HepG2 (cell line): Measurements from ENCODE around the gene EXOC3L2. TPM values are rescaled to one million over a fixed set of nuclear protein-coding genes. Genes with fewer than 3 reads are reported as not detected.

Source experiments
- ATAC-seq: fragments of 200-7000 bp; cut with Tn5 transposase; 3 replicates; pipeline ENCODE4 v1.9.1; 2020; ENCODE audit warnings: mild to moderate bottlenecking, moderate library complexity
- BruUV-seq: library from RNA; stranded (reverse); fragments of 400-500 nt; replicated peaks from 2 replicates; lab custom pipeline; 2021; lab: Mats Ljungman, UMichigan
- CTCF ChIA-PET: fragments of 300-600 bp; formaldehyde crosslinking; extraction: SDS; loops from one replicate; lab custom pipeline; 2021; ENCODE audit warnings: low total read pairs, inconsistent platforms, low intra/inter-chr PET ratio; lab: Yijun Ruan, JAX
- POLR2A ChIA-PET: fragments of 350-600 bp; sonication (Branson Sonifier 250); formaldehyde crosslinking; loops from one replicate; lab custom pipeline; 2020; ENCODE audit warnings: antibody characterized with exemption, inconsistent platforms; lab: Yijun Ruan, JAX
- DNase-seq: peaks from one replicate; pipeline ENCODE4 v3.0.0-alpha.2; 2015; ENCODE audit warnings: low spot score
- FAIRE-seq: peaks from 3 replicates; lab custom pipeline; 2011; peaks lifted over from hg19 to GRCh38; lab: Jason Lieb, UNC
- H2AFZ ChIP-seq: one replicate; pipeline ENCODE4 v1.6.1; 2011; ENCODE audit warnings: low read length, inconsistent platforms
- H3K27ac ChIP-seq: fragments of 300-600 bp; 3 replicates; pipeline ENCODE4 v1.8.0; 2011; ENCODE audit warnings: mixed run types, mild to moderate bottlenecking, mixed read lengths, low read length, inconsistent platforms; ENCODE audit not compliant: insufficient read depth; ENCODE audit errors: extremely low read length
- H3K27me3 ChIP-seq, 2 experiments: fragments of 200-600 bp in 1 of 2; 2 replicates in 1 of 2; 3 replicates in 1 of 2; pipeline versions ENCODE4 v1.6.0 to v1.8.0; 2011; ENCODE audit warnings: low read length in 2 of 2, mild to moderate bottlenecking in 2 of 2, moderate library complexity in 2 of 2, inconsistent platforms in 1 of 2; ENCODE audit not compliant: insufficient read depth in 2 of 2, control insufficient read depth in 1 of 2
- H3K36me3 ChIP-seq, 2 experiments: fragments of 200-600 bp in 1 of 2; replicated peaks in 1 of 2; 2 replicates in 1 of 2; 3 replicates in 1 of 2; pipeline versions ENCODE4 v1.5.1 to v1.8.0; 2011; ENCODE audit warnings: low read length in 2 of 2, inconsistent platforms in 1 of 2; ENCODE audit not compliant: insufficient read depth in 2 of 2, control insufficient read depth in 1 of 2
- H3K4me1 ChIP-seq: 2 replicates; pipeline ENCODE4 v1.5.1; 2012; ENCODE audit warnings: low read length, inconsistent platforms; ENCODE audit not compliant: insufficient read depth
- H3K4me2 ChIP-seq: 2 replicates; pipeline ENCODE4 v1.6.0; 2011; ENCODE audit warnings: low read depth, low read length, inconsistent platforms
- H3K4me3 ChIP-seq, 3 experiments: fragments of 200-600 bp in 1 of 3; sonication (generic), shearing (Covaris generic) in 1 of 3; replicated peaks in 1 of 3; 2 replicates each; pipeline ENCODE4 v1.5.1; 2011 to 2016; ENCODE audit warnings: low read length in 3 of 3, inconsistent platforms in 2 of 3, low read depth in 2 of 3, mild to moderate bottlenecking in 2 of 3, control low read depth in 1 of 3, mixed read lengths in 1 of 3; ENCODE audit not compliant: insufficient read depth in 1 of 3
- H3K79me2 ChIP-seq: one replicate; pipeline ENCODE4 v1.6.1; 2011; ENCODE audit warnings: low read length, inconsistent platforms; ENCODE audit not compliant: insufficient read depth
- H3K9ac ChIP-seq: 2 replicates; pipeline ENCODE4 v1.6.0; 2011; ENCODE audit warnings: mild to moderate bottlenecking, low read depth, low read length, inconsistent platforms; ENCODE audit not compliant: insufficient read depth
- H3K9me3 ChIP-seq: 2 replicates; pipeline ENCODE4 v1.5.1; 2012; ENCODE audit warnings: mild to moderate bottlenecking, low read length
- H4K20me1 ChIP-seq: 2 replicates; pipeline ENCODE4 v1.6.0; 2011; ENCODE audit warnings: inconsistent platforms, mild to moderate bottlenecking, low read length, moderate library complexity; ENCODE audit not compliant: insufficient read depth
- CCAR2 ChIP-seq: fragments of 200-400 bp; formaldehyde crosslinking; optimal IDR thresholded peaks from 2 replicates; pipeline ENCODE3; 2018; ENCODE audit warnings: low read depth, mild to moderate bottlenecking, low read length, moderate library complexity
- FIP1L1 ChIP-seq: fragments of 200-400 bp; formaldehyde crosslinking; IDR thresholded peaks from 2 replicates; pipeline ENCODE4 v1.6.1; 2018; ENCODE audit warnings: low read depth, mild to moderate bottlenecking, low read length, moderate library complexity, borderline replicate concordance; ENCODE audit not compliant: insufficient read depth
- HOXD1 ChIP-seq: sonication (generic); formaldehyde crosslinking; IDR thresholded peaks from 2 replicates; pipeline ENCODE4 v1.5.0; 2020; ENCODE audit warnings: missing genetic modification reagents
- IRF2 ChIP-seq: IDR thresholded peaks from 2 replicates; pipeline ENCODE4 v1.6.1; 2018; ENCODE audit warnings: missing genetic modification reagents, missing compliant biosample characterization
- KAT2B ChIP-seq: fragments of 150-350 bp; IDR thresholded peaks from 2 replicates; pipeline ENCODE4 v1.6.1; 2014; ENCODE audit warnings: low read depth, low read length, borderline replicate concordance
- MED13 ChIP-seq: sonication (generic); formaldehyde crosslinking; IDR thresholded peaks from 2 replicates; pipeline ENCODE4 v1.5.0; 2020; ENCODE audit warnings: missing genetic modification reagents
- NFKBIZ ChIP-seq: IDR thresholded peaks from 2 replicates; pipeline ENCODE4 v1.6.1; 2018; ENCODE audit warnings: missing genetic modification reagents, missing compliant biosample characterization
- NRL ChIP-seq: sonication (generic); formaldehyde crosslinking; IDR thresholded peaks from 2 replicates; pipeline ENCODE4 v1.5.0; 2020; ENCODE audit warnings: missing genetic modification reagents, mild to moderate bottlenecking, moderate library complexity, borderline replicate concordance
- PHF21A ChIP-seq: sonication (generic); formaldehyde crosslinking; IDR thresholded peaks from 2 replicates; pipeline ENCODE4 v1.5.0; 2020; ENCODE audit warnings: mild to moderate bottlenecking, missing genetic modification reagents
- POLR2AphosphoS2 ChIP-seq: IDR thresholded peaks from 2 replicates; pipeline ENCODE4 v1.6.1; 2011; ENCODE audit warnings: low read depth, low read length, improper control_type of control experiment
- REL ChIP-seq: sonication (generic); formaldehyde crosslinking; conservative IDR thresholded peaks from 2 replicates; pipeline ENCODE4 v1.8.0; 2022; ENCODE audit warnings: mild to moderate bottlenecking, missing genetic modification reagents, moderate library complexity
- RORA ChIP-seq: sonication (generic); formaldehyde crosslinking; IDR thresholded peaks from 2 replicates; pipeline ENCODE4 v1.5.0; 2020; ENCODE audit warnings: mild to moderate bottlenecking, missing genetic modification reagents, moderate library complexity
- XBP1 ChIP-seq: sonication (generic); formaldehyde crosslinking; IDR thresholded peaks from 2 replicates; pipeline ENCODE4 v1.5.0; 2020; ENCODE audit warnings: missing genetic modification reagents
- ZBTB1 ChIP-seq: sonication (generic); formaldehyde crosslinking; IDR thresholded peaks from 2 replicates; pipeline ENCODE4 v1.4.0; 2020; ENCODE audit warnings: missing genetic modification reagents, borderline replicate concordance
- ZNF333 ChIP-seq: sonication (generic); formaldehyde crosslinking; IDR thresholded peaks from 2 replicates; pipeline ENCODE4 v1.4.0; 2020; ENCODE audit warnings: mild to moderate bottlenecking, missing genetic modification reagents, borderline replicate concordance
- ZNF619 ChIP-seq: sonication (generic); formaldehyde crosslinking; IDR thresholded peaks from 2 replicates; pipeline ENCODE4 v1.4.0; 2020; ENCODE audit warnings: mild to moderate bottlenecking, missing genetic modification reagents
- ZNF660 ChIP-seq: sonication (generic); formaldehyde crosslinking; IDR thresholded peaks from 2 replicates; pipeline ENCODE4 v1.5.1; 2020; ENCODE audit warnings: mild to moderate bottlenecking, low read depth, missing genetic modification reagents, borderline replicate concordance
- ZNF7 ChIP-seq: IDR thresholded peaks from 2 replicates; pipeline ENCODE4 v1.6.1; 2016; ENCODE audit warnings: missing biosample characterization, missing genetic modification reagents
- ZNF841 ChIP-seq: sonication (generic); formaldehyde crosslinking; IDR thresholded peaks from 2 replicates; pipeline ENCODE4 v1.8.1; 2023; ENCODE audit warnings: missing genetic modification reagents, borderline replicate concordance
- WGBS: methylation state at CpG from one replicate; pipeline ENCODE4 v1.1.6; 2017; ENCODE audit warnings: low lambda C conversion rate; 5-methylcytosine and 5-hydroxymethylcytosine counted together
- in situ Hi-C: cut with HindIII; loops from 2 replicates; pipeline ENCODE4 v1.10.0; 2017; ENCODE audit warnings: low pct_unique_long_range_greater_than_20kb; ENCODE audit not compliant: extremely low pct_ligation_motif_present
- intact Hi-C: fragments of 100-400 bp; cut with micrococcal nuclease; formaldehyde crosslinking; loops from one replicate; pipeline ENCODE4 v1.10.0; 2022; ENCODE audit not compliant: unreplicated experiment
- polyA plus RNA-seq, 8 experiments: library from polyadenylated mRNA; depleted of rRNA in 3 of 8; stranded (reverse) in 7 of 8; unstranded in 1 of 8; fragments of >200 nt; fragmentation: Illumina TruSeq in 4 of 8; extraction: Trizol in 4 of 8; gene quantifications; 2 replicates each; pipeline versions ENCODE4 v1.2.1 to v1.2.3, GENCODE V29; 2011 to 2016; ENCODE audit warnings: low read depth in 4 of 8, missing spikeins in 1 of 8, mixed read lengths in 1 of 8; ENCODE audit not compliant: insufficient read depth in 1 of 8
- total RNA-seq, 5 experiments: library from RNA; depleted of rRNA; stranded (reverse); fragments of >200 nt; fragmentation: Illumina TruSeq; extraction: Trizol; gene quantifications; 2 replicates each; pipeline ENCODE4 v1.2.3, GENCODE V29; 2016; ENCODE audit warnings: low read depth in 1 of 5
- TF ChIP-seq, protein P1 (sequence below), 2 experiments: fragments of 450-650 bp in 1 of 2; sonication (generic) in 1 of 2; formaldehyde crosslinking; IDR thresholded peaks; 2 replicates each; pipeline versions ENCODE4 v1.5.0 to v1.8.0; 2020 to 2022; ENCODE audit warnings: mild to moderate bottlenecking in 1 of 2, missing genetic modification reagents in 1 of 2
- TF ChIP-seq, protein P2 (sequence below): IDR thresholded peaks from 2 replicates; pipeline ENCODE4 v1.6.1; 2016; ENCODE audit warnings: low read depth, borderline replicate concordance
- TF ChIP-seq, protein P3 (sequence below): sonication (generic); formaldehyde crosslinking; IDR thresholded peaks from 2 replicates; pipeline ENCODE4 v1.4.0; 2020; ENCODE audit warnings: missing genetic modification reagents, borderline replicate concordance

EXOC3L2 gene
- total and polyA plus RNA-seq, 2 of the 13 experiments (the other 11 are each of a cell fraction or from before 2014, with no cell fraction given) = 0.21 TPM; not detected in 1

DNA sequence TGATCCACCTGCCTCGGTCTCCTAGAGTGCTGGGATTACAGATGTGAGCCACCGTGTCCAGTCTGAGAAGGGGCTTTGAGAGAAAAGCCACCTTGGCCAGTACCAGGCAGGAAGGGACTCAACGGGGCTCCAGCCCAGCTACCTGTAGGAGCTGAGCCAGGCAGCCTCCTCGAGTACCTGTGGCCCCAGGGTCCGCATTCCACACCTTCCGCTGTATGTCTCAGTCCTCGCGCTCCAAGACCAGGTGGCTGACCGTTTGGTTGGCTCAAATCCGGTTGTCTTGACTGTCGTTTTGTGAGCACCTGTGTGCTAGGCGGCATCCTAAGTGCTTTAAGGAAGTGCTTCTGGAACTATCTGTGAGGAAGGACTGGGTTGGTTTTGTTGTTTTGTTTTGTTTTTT is 22.1 kb upstream of the EXOC3L2 start (continued):
- TF ChIP-seq, protein P1, sequence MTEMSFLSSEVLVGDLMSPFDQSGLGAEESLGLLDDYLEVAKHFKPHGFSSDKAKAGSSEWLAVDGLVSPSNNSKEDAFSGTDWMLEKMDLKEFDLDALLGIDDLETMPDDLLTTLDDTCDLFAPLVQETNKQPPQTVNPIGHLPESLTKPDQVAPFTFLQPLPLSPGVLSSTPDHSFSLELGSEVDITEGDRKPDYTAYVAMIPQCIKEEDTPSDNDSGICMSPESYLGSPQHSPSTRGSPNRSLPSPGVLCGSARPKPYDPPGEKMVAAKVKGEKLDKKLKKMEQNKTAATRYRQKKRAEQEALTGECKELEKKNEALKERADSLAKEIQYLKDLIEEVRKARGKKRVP (CRISPR knock-in tag; IDR thresholded peaks at IDR 0.05) = no peak
- no peak for TF ChIP-seq HOXD1
- TF ChIP-seq NRL = no peak

DNA sequence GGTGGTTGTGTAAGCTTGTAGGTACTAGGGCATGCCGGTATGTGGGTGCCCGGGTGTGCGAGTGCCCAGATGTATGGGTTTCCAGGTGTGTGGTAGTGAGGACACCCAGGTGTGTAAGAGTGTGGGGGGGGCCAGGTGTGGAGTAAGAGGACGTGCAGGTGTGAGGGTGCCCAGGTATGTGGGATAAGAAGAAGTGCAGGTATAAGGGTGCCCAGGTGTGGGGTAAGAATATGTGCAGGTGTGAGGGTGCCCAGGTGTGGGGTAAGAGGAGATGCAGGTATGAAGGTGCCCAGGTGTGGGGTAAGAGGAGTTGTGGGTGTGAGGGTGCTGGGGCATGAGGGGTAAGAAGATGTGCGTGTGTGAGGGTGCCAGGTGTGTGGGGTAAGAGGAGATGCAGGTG is 20.2 kb upstream of the EXOC3L2 start:
- intact Hi-C loops (no loop called here), in situ Hi-C loops (no loop called here)
- POLR2A ChIA-PET = no interaction called here
- 100% methylated on average over 5 of the region's 5 CpGs for WGBS
- CTCF ChIA-PET = no interaction called here
- H3K79me2 ChIP-seq = no peaks in the 10 kb centered on the region
- H3K36me3 ChIP-seq = peaks cover 5 to 14% of the 10 kb centered on the region in 2 experiments; a peak in 4 of 5 replicates
- no peaks in the 10 kb centered on the region for H3K9me3 ChIP-seq
- H4K20me1 ChIP-seq = no peaks in the 10 kb centered on the region
- no peak overlapping the region for H3K27ac ChIP-seq
- FAIRE-seq (no peak), ATAC-seq (no peak; the same call in 2 of the 3 replicates), DNase-seq (no peak)
- H3K27me3 ChIP-seq = no peaks in the 10 kb centered on the region
- TF ChIP-seq, protein P2, sequence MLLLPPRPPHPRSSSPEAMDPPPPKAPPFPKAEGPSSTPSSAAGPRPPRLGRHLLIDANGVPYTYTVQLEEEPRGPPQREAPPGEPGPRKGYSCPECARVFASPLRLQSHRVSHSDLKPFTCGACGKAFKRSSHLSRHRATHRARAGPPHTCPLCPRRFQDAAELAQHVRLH (CRISPR knock-in tag) = no peak
- TF ChIP-seq ZNF619 (CRISPR knock-in tag) = no peak
- TF ChIP-seq NFKBIZ = no peak
- TF ChIP-seq IRF2 (CRISPR knock-in tag) = no peak
- TF ChIP-seq CCAR2 = no peak
- TF ChIP-seq MED13 = no peak
- no peak for TF ChIP-seq POLR2AphosphoS2
- TF ChIP-seq REL (CRISPR knock-in tag) = no peak
- TF ChIP-seq, protein P3, sequence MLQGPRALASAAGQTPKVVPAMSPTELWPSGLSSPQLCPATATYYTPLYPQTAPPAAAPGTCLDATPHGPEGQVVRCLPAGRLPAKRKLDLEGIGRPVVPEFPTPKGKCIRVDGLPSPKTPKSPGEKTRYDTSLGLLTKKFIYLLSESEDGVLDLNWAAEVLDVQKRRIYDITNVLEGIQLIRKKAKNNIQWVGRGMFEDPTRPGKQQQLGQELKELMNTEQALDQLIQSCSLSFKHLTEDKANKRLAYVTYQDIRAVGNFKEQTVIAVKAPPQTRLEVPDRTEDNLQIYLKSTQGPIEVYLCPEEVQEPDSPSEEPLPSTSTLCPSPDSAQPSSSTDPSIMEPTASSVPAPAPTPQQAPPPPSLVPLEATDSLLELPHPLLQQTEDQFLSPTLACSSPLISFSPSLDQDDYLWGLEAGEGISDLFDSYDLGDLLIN (CRISPR knock-in tag) = no peak
- TF ChIP-seq ZBTB1 (CRISPR knock-in tag) = no peak
- TF ChIP-seq XBP1 (CRISPR knock-in tag) = no peak
- no peak for TF ChIP-seq KAT2B
- TF ChIP-seq ZNF841 = no peak
- no peak for TF ChIP-seq FIP1L1
- TF ChIP-seq ZNF660 (CRISPR knock-in tag) = no peak
- no peak for TF ChIP-seq ZNF333
- no peak for TF ChIP-seq ZNF7
- TF ChIP-seq RORA (CRISPR knock-in tag) = no peak
- TF ChIP-seq PHF21A = no peak
- H3K9ac ChIP-seq = no peak overlapping the region
- no peak overlapping the region for H3K4me3 ChIP-seq
- H3K4me2 ChIP-seq = no peak overlapping the region
- H3K4me1 ChIP-seq = peaks cover 18% of the 10 kb centered on the region
- H2AFZ ChIP-seq = no peak overlapping the region
- no TSS peak for BruUV-seq
